ENCODE data around the gene NETO2.
A peak's percentile ranks its signal among the peaks of the same experiment; 100 is the strongest.

The NETO2 gene

DNA sequence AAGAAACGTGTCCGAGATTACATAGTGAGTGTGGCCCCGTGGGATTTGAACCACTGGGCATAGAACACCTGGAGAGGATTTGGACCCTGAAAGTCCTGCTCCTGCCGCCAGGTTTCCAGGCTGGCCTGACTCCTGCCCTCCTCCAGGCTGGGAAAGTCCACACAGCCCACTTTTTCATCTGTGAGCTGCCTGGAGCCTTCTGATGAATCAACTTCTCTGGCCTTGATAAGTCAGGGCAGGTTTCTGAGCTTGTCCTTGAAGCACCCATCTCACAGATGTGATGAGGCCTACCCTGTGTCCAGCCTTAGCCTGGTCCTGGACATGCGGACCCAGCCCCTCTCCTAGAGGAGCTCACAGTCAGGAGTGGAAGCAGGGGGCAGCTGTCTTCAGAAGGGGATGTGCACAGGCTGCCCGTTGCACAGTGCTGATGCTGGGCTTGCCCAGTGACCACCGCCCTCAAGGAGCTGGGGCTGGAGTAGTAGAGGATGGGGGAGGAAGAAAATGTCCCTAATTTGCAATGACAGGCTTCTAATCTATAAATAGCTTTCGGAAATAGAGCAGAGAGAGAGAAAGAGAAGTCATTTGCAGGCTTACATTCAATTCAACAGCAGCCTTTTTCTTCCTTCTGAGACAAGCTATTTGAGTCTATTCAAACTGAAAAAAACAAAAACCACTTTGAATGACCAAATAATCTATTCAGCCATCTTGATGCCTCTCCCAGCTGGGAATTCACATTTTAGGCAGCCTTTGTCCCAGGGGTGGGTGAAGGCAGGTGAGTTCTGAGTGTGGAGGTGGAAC lies 96.8 kb downstream of the NETO2 start:
- DNase-seq (ENCODE audit: low read depth) = no peak

DNA sequence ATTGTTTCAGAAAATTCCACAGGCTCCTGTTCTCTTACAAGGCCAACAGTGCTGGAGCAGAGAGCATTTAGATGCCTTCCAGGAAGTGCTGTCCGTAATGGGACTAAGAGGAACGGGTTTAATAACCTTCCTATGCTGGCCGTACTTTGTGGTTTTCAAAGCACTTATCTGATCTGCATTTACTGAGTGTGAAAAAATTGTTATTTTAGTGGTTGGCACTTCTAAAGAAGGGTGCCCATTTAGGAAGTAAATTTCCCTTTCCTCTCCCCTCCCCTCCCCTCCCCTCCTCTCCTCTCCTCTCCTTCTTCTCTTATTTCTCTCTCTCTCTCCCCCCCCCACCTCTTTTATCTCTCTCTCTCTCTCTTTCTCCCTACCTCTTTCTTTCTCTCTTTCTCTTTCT lies 98.3 kb downstream of the NETO2 start:
- DNase-seq (ENCODE audit: low read depth) = no peak

DNA sequence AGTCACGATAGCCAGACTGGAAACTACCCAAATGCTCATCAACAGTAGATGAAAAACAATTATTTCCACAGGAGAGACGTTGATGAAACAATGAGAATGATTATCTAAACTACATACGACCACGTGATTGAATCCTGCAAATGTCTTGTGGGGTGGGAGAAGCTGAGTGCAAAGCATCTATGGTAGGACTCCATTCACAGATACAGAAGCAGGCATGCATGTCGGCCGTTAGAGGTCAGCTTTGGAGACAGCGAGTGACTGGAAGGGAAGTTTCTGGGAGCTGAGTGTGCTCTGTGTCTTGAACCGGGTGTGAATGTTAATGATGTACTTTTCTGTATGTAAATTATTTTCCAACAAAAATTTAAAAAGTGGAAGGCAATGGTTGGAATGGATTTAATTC lies 98.7 kb downstream of the NETO2 start:
- no peak for DNase-seq (ENCODE audit: low read depth)

GRCh38 chr16:47043970-47044684 lies 99.6 kb downstream of the NETO2 start:
- no peak for DNase-seq (ENCODE audit: low read depth)

GRCh38 chr16:47043200-47043599 lies 100.5 kb downstream of the NETO2 start:
- no peak for DNase-seq (ENCODE audit: low read depth)

GRCh38 chr16:47037746-47038458 lies 105.8 kb downstream of the NETO2 start:
- peak; percentile 83 for DNase-seq (ENCODE audit: low read depth)

- DNase-seq (ENCODE audit: low read depth) = peak; percentile 13
These were observed 106.4 kb downstream of the NETO2 start for GRCh38 chr16:47037396-47037745.

- no peak for DNase-seq (ENCODE audit: low read depth)
These were observed 107.5 kb downstream of the NETO2 start for GRCh38 chr16:47036201-47036600.

DNA sequence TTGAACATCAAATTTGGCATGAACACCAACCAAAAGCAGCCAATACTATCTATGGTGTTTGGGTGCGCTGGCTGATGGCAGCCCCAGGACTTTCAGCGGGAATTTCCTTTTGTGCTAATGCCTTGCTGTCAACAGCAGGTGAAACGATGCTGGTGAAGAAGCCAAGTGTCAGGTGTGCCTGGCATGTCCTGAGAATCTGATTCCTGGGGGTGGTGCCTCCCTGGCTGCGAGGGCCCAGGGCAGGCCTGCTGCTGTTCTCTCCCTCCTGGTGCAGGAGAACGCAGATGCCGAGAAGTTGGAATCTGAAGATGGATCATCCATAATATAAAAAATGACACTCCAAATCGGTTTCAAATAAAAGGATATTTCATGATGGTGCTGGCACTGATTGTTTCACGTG lies 108.3 kb downstream of the NETO2 start:
- no peak for DNase-seq (ENCODE audit: low read depth)

DNA sequence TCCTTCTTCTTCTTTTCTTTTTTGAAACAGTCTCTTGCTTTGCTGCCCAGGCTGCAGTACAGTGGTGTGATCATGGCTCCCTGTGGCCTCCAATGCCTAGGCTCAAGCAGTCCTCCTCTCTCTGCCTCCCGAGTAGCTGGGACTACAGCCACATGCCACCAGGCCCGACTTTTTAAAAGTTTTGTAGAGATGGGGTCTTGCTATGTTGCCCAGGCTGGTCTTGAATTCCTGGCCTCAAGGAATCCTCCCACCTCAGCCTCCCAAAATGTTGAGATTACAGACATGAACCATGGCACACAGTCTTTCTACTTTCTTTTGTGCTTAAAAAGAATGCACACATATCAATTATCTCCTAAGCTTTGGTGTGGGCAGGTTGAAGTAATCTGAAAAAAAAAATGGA lies 109.3 kb downstream of the NETO2 start:
- no peak for DNase-seq (ENCODE audit: low read depth)

GRCh38 chr16:47033176-47033575 lies 110.6 kb downstream of the NETO2 start:
- no peak for DNase-seq (ENCODE audit: low read depth)

GRCh38 chr16:47029724-47030123 lies 114.0 kb downstream of the NETO2 start:
- DNase-seq (ENCODE audit: low read depth) = no peak

DNA sequence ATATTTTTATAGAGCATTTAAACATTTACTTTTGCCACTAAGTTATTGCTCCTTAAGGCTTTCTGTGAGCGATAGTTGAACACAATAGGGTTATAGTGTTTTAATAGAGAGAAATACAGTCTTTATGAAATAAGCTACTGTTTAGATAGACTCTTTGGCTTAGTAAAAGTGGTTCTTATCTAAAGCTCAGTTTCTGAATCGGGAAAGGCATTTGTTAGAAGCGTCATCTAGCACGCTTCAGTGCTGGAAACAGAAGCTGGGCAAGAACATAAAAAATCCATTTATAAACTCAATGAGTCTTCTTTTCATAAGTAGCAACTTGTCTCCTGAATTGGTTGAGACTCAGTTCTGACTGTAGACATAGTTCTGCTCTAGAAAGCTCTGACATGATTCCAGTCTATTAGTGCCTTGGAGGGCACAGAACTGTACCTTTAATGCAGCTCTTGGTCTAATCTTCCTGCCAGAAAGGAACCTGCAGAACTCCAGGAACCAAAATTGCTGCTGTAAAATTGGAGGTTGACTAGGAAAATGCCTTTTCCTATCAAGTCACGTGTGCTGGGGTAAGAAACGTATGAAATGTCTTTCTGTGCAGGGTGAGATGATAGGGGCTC lies 114.9 kb downstream of the NETO2 start:
- no peak for DNase-seq (ENCODE audit: low read depth)
